IMR-90 (cell line): ENCODE results near the gene NEK2.

Source experiments
- BHLHE40 ChIP-seq: fragments of 150-350 bp; IDR thresholded peaks from 2 replicates; pipeline ENCODE4 v1.6.1; 2016; ENCODE audit warnings: mild to moderate bottlenecking, low read depth, low read length
- CEBPB ChIP-seq: IDR thresholded peaks from 2 replicates; pipeline ENCODE4 v1.6.1; 2012; ENCODE audit warnings: low read depth, low read length, improper control_type of control experiment
- FOS ChIP-seq: fragments of 150-350 bp; IDR thresholded peaks from 2 replicates; pipeline ENCODE4 v1.6.1; 2016; ENCODE audit warnings: low read depth, low read length
- MAZ ChIP-seq: IDR thresholded peaks from 2 replicates; pipeline ENCODE4 v1.6.1; 2012; ENCODE audit warnings: low read depth, mild to moderate bottlenecking, low read length, improper control_type of control experiment, moderate library complexity, borderline replicate concordance
- MXI1 ChIP-seq: IDR thresholded peaks from 2 replicates; pipeline ENCODE4 v1.6.1; 2012; ENCODE audit warnings: low read depth, mild to moderate bottlenecking, low read length, moderate library complexity, borderline replicate concordance
- NFE2L2 ChIP-seq: fragments of 150-350 bp; IDR thresholded peaks from 2 replicates; pipeline ENCODE4 v1.6.1; 2016; ENCODE audit warnings: low read depth, mild to moderate bottlenecking, low read length
- POLR2A ChIP-seq: IDR thresholded peaks from 2 replicates; pipeline ENCODE4 v1.6.1; 2012; ENCODE audit warnings: mild to moderate bottlenecking, low read depth, low read length
- RAD21 ChIP-seq: IDR thresholded peaks from 2 replicates; pipeline ENCODE4 v1.6.1; 2012; ENCODE audit warnings: low read length, improper control_type of control experiment
- RCOR1 ChIP-seq: IDR thresholded peaks from 2 replicates; pipeline ENCODE4 v1.6.1; 2012; ENCODE audit warnings: mild to moderate bottlenecking, low read length, improper control_type of control experiment; ENCODE audit not compliant: insufficient replicate concordance
- RFX5 ChIP-seq: IDR thresholded peaks from 2 replicates; pipeline ENCODE4 v1.8.0; 2012; ENCODE audit warnings: low read depth, mild to moderate bottlenecking, low read length, moderate library complexity
- SMC3 ChIP-seq: fragments of 150-350 bp; IDR thresholded peaks from 2 replicates; pipeline ENCODE4 v1.6.1; 2016; ENCODE audit warnings: low read depth, mild to moderate bottlenecking, antibody characterized with exemption, low read length, moderate library complexity
- TF ChIP-seq, protein P1 (sequence below): conservative IDR thresholded peaks from 2 replicates; pipeline ENCODE4 v1.5.1; 2012; ENCODE audit warnings: mild to moderate bottlenecking, low read depth, low read length, improper control_type of control experiment
- TF ChIP-seq, protein P2 (sequence below): fragments of 150-350 bp; IDR thresholded peaks from 2 replicates; pipeline ENCODE4 v1.6.1; 2017; ENCODE audit warnings: mild to moderate bottlenecking, antibody characterized with exemption, low read length, low read depth
- TF ChIP-seq, protein P3 (sequence below): fragments of 150-350 bp; IDR thresholded peaks from 2 replicates; pipeline ENCODE4 v1.6.1; 2016; ENCODE audit warnings: low read depth, mild to moderate bottlenecking, low read length, moderate library complexity, borderline replicate concordance

DNA sequence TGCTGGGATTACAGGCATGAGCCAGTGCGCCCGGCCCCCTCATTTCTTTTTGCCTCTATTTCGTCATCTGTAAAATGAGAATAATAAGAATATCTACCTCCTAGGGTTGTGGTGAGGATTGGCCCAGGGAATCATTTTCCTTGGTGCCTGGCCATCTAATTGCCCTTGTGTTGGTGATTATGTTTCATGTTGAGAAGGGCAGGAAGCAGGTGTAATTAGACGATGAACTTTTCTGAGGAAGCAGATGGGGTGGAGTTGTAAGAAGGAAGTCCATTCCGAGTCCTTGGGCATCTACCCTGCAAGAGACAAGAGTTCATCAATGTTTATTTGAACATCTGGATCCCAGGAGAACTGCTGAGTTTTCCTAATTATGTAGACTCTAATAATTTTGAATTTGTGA, 38.7 kb upstream of the NEK2 start:
- TF ChIP-seq, protein P1, sequence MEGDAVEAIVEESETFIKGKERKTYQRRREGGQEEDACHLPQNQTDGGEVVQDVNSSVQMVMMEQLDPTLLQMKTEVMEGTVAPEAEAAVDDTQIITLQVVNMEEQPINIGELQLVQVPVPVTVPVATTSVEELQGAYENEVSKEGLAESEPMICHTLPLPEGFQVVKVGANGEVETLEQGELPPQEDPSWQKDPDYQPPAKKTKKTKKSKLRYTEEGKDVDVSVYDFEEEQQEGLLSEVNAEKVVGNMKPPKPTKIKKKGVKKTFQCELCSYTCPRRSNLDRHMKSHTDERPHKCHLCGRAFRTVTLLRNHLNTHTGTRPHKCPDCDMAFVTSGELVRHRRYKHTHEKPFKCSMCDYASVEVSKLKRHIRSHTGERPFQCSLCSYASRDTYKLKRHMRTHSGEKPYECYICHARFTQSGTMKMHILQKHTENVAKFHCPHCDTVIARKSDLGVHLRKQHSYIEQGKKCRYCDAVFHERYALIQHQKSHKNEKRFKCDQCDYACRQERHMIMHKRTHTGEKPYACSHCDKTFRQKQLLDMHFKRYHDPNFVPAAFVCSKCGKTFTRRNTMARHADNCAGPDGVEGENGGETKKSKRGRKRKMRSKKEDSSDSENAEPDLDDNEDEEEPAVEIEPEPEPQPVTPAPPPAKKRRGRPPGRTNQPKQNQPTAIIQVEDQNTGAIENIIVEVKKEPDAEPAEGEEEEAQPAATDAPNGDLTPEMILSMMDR: no peak
- no peak for TF ChIP-seq POLR2A
- no peak for TF ChIP-seq MXI1
- TF ChIP-seq RAD21: no peak
- TF ChIP-seq FOS: no peak
- TF ChIP-seq CEBPB: no peak
- no peak for TF ChIP-seq SMC3
- TF ChIP-seq NFE2L2: no peak
- no peak for TF ChIP-seq BHLHE40
- no peak for TF ChIP-seq RCOR1
- TF ChIP-seq, protein P2, sequence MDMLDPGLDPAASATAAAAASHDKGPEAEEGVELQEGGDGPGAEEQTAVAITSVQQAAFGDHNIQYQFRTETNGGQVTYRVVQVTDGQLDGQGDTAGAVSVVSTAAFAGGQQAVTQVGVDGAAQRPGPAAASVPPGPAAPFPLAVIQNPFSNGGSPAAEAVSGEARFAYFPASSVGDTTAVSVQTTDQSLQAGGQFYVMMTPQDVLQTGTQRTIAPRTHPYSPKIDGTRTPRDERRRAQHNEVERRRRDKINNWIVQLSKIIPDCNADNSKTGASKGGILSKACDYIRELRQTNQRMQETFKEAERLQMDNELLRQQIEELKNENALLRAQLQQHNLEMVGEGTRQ: no peak
- TF ChIP-seq MAZ: no peak
- TF ChIP-seq, protein P3, sequence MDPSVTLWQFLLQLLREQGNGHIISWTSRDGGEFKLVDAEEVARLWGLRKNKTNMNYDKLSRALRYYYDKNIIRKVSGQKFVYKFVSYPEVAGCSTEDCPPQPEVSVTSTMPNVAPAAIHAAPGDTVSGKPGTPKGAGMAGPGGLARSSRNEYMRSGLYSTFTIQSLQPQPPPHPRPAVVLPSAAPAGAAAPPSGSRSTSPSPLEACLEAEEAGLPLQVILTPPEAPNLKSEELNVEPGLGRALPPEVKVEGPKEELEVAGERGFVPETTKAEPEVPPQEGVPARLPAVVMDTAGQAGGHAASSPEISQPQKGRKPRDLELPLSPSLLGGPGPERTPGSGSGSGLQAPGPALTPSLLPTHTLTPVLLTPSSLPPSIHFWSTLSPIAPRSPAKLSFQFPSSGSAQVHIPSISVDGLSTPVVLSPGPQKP: no peak
- no peak for TF ChIP-seq RFX5
